Lower leg skin (tissue), 3 donors: ENCODE results near the gene BBS9.

Experiments used
- CTCF ChIP-seq, 3 donors: fragments of 450-650 bp; IDR thresholded peaks; one replicate each; pipeline ENCODE4 v1.5.1; 2016; ENCODE audit warnings: antibody characterized with exemption in 3 of 3, mild to moderate bottlenecking in 3 of 3, moderate library complexity in 2 of 3
- POLR2A ChIP-seq, 2 donors: fragments of 450-650 bp; IDR thresholded peaks; one replicate each; pipeline ENCODE4 v1.6.1; 2016 to 2017; ENCODE audit warnings: antibody characterized with exemption in 2 of 2, mild to moderate bottlenecking in 1 of 2, moderate library complexity in 1 of 2

DNA sequence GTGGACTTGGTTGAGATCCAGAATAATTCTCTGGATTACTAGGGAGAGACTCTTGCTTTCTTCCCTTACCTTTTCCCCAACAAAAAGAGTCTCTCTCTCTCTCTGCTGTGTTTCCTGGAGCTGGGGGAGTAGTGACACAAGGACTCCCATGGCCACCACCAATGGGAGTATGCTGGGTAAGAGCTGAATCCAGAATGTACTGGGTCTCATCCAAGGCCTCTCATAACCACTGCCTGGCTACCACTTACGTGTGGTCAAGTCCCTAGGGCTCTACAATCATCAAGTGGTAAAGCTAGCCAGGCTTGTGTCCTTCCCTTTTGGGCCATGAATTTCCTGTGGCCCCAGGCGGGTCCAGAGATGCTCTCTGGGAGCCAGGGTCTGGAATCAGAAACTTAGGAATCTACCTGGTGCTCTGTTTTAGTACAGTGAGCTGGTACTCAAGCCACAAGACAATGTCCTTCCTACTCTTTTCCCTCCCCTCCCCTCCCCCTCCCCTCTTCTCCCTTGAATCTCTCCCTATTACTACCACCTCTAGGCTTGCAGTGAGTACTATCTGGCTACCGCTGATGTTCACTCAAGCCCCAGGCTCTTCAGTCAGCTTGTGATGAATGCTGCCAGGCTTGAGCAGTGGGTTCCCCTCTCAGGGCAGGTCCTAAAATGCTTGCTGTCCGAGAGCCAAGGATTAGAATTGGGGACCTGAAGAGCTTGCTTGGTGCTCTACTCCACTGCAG, 196.6 kb downstream of the BBS9 start:
- TF ChIP-seq CTCF (IDR thresholded peaks at IDR 0.05) (no peak), POLR2A (IDR thresholded peaks at IDR 0.05) (no peak)
